Mesendoderm (in vitro differentiated cells): ENCODE measurements around the gene IGF2.

Source experiments
- DNase-seq: peaks from one replicate; pipeline ENCODE4 v3.0.0; 2013
- H2AK5ac ChIP-seq: 2 replicates; pipeline ENCODE4 v1.6.1; 2013; ENCODE audit warnings: low read length, inconsistent platforms
- H2BK120ac ChIP-seq: 2 replicates; pipeline ENCODE4 v1.6.1; 2013; ENCODE audit warnings: low read depth, mild to moderate bottlenecking, low read length, moderate library complexity, mixed read lengths
- H2BK15ac ChIP-seq: replicated peaks from 2 replicates; pipeline ENCODE4 v1.6.1; 2013; ENCODE audit warnings: low read depth, mild to moderate bottlenecking, moderate library complexity
- H2BK5ac ChIP-seq: 2 replicates; pipeline ENCODE4 v1.6.1; 2013; ENCODE audit warnings: low read length, inconsistent platforms
- H3K18ac ChIP-seq: 2 replicates; pipeline ENCODE4 v1.6.1; 2013; ENCODE audit warnings: mild to moderate bottlenecking, low read length, mixed read lengths
- H3K23ac ChIP-seq: one replicate; pipeline ENCODE4 v1.6.1; 2013; ENCODE audit warnings: low read length
- H3K27ac ChIP-seq: 2 replicates; pipeline ENCODE4 v1.5.1; 2013; ENCODE audit warnings: low read depth, mild to moderate bottlenecking, inconsistent platforms, low read length, moderate library complexity
- H3K27me3 ChIP-seq: 2 replicates; pipeline ENCODE4 v1.6.1; 2013; ENCODE audit warnings: low read length, control low read depth, mild to moderate bottlenecking, inconsistent platforms; ENCODE audit not compliant: insufficient read depth, poor library complexity
- H3K36me3 ChIP-seq: 2 replicates; pipeline ENCODE4 v1.6.1; 2013; ENCODE audit warnings: low read length, inconsistent platforms; ENCODE audit not compliant: control insufficient read depth, insufficient read depth
- H3K4ac ChIP-seq: one replicate; pipeline ENCODE4 v1.6.1; 2013; ENCODE audit warnings: low read depth, mild to moderate bottlenecking, low read length, moderate library complexity
- H3K4me1 ChIP-seq: 2 replicates; pipeline ENCODE4 v1.6.1; 2013; ENCODE audit warnings: low read depth, low read length, inconsistent platforms; ENCODE audit not compliant: control insufficient read depth
- H3K4me2 ChIP-seq: 2 replicates; pipeline ENCODE4 v1.6.1; 2013; ENCODE audit warnings: low read length
- H3K4me3 ChIP-seq: 2 replicates; pipeline ENCODE4 v1.5.1; 2013; ENCODE audit warnings: mild to moderate bottlenecking, low read length
- H3K56ac ChIP-seq: one replicate; pipeline ENCODE4 v1.6.1; 2013; ENCODE audit warnings: low read length
- H3K79me1 ChIP-seq: 2 replicates; pipeline ENCODE4 v1.6.1; 2013; ENCODE audit warnings: low read length, inconsistent platforms
- H3K79me2 ChIP-seq: 2 replicates; pipeline ENCODE4 v1.6.1; 2013; ENCODE audit warnings: mild to moderate bottlenecking, low read length; ENCODE audit not compliant: control insufficient read depth, insufficient read depth
- H3K9ac ChIP-seq: 2 replicates; pipeline ENCODE4 v1.6.1; 2013; ENCODE audit warnings: low read length, inconsistent platforms
- H4K5ac ChIP-seq: one replicate; pipeline ENCODE4 v1.6.1; 2013; ENCODE audit warnings: low read length
- H4K8ac ChIP-seq: one replicate; pipeline ENCODE4 v1.6.1; 2013; ENCODE audit warnings: low read depth, mild to moderate bottlenecking, control low read depth, low read length, moderate library complexity
- WGBS: extraction: QIAGEN DNeasy Blood & Tissue Kit; methylation state at CpG from one replicate; pipeline ENCODE4 v1.1.7; 2013; ENCODE audit warnings: low lambda C conversion rate, missing lambda C conversion rate; ENCODE audit not compliant: insufficient coverage; ENCODE audit errors: extremely low coverage; 5-methylcytosine and 5-hydroxymethylcytosine counted together

The IGF2 gene

GRCh38 chr11:2136952-2137201, 2.3 kb downstream of the IGF2 start:
- no peak overlapping the region for H3K4ac ChIP-seq

GRCh38 chr11:2136209-2136951, 2.8 kb downstream of the IGF2 start:
- no peak overlapping the region for H2BK5ac ChIP-seq
- no peak overlapping the region for H3K56ac ChIP-seq
- no peak overlapping the region for H3K23ac ChIP-seq
- H3K4me1 ChIP-seq = no peaks in the 10 kb centered on the region
- H3K18ac ChIP-seq = no peak overlapping the region
- no peak overlapping the region for H4K5ac ChIP-seq
- H3K4me2 ChIP-seq = no peak overlapping the region
- H3K36me3 ChIP-seq = no peaks in the 10 kb centered on the region
- no peak overlapping the region for H3K4me3 ChIP-seq
- H2BK120ac ChIP-seq = no peak overlapping the region
- H3K9ac ChIP-seq = no peak overlapping the region
- no peak overlapping the region for H3K4ac ChIP-seq
- H3K79me2 ChIP-seq = no peaks in the 10 kb centered on the region
- H3K27ac ChIP-seq = no peak overlapping the region
- no peak for DNase-seq
- H3K27me3 ChIP-seq = peaks cover 26% of the 10 kb centered on the region
- no peak overlapping the region for H2BK15ac ChIP-seq
- no peaks in the 10 kb centered on the region for H3K79me1 ChIP-seq
- H2AK5ac ChIP-seq = no peak overlapping the region
- H4K8ac ChIP-seq = no peak overlapping the region
- no CpG with 5 or more reads among the region's 24 CpGs for WGBS

More at GRCh38 chr11:2136952-2137201, 2.3 kb downstream of the IGF2 start:
- H3K4me1 ChIP-seq = no peaks in the 10 kb centered on the region
- no peak overlapping the region for H3K23ac ChIP-seq
- H3K56ac ChIP-seq = no peak overlapping the region
- no peak overlapping the region for H2BK5ac ChIP-seq
- H3K4me2 ChIP-seq = no peak overlapping the region
- H3K79me1 ChIP-seq = no peaks in the 10 kb centered on the region
- H3K36me3 ChIP-seq = no peaks in the 10 kb centered on the region
- no peak overlapping the region for H2BK15ac ChIP-seq
- H2AK5ac ChIP-seq = no peak overlapping the region
- no CpG with 5 or more reads among the region's 8 CpGs for WGBS
- no peaks in the 10 kb centered on the region for H3K79me2 ChIP-seq
- H3K9ac ChIP-seq = no peak overlapping the region
- no peak overlapping the region for H3K27ac ChIP-seq
- DNase-seq = no peak
- no peak overlapping the region for H3K4me3 ChIP-seq
- peaks cover 31% of the 10 kb centered on the region for H3K27me3 ChIP-seq
- H2BK120ac ChIP-seq = no peak overlapping the region
- no peak overlapping the region for H3K18ac ChIP-seq
- H4K8ac ChIP-seq = no peak overlapping the region
- no peak overlapping the region for H4K5ac ChIP-seq

- no CpG with 5 or more reads among the region's 14 CpGs for WGBS
- no peak overlapping the region for H3K4ac ChIP-seq
- H3K56ac ChIP-seq = no peak overlapping the region
- no peak overlapping the region for H3K23ac ChIP-seq
- no peak for DNase-seq
- H2BK5ac ChIP-seq = no peak overlapping the region
- H3K79me2 ChIP-seq = no peaks in the 10 kb centered on the region
- H2BK120ac ChIP-seq = no peak overlapping the region
- no peak overlapping the region for H3K4me2 ChIP-seq
- no peak overlapping the region for H4K5ac ChIP-seq
- no peak overlapping the region for H2AK5ac ChIP-seq
- no peak overlapping the region for H3K18ac ChIP-seq
- H2BK15ac ChIP-seq = no peak overlapping the region
- H4K8ac ChIP-seq = no peak overlapping the region
- no peaks in the 10 kb centered on the region for H3K36me3 ChIP-seq
- peaks cover 19% of the 10 kb centered on the region for H3K27me3 ChIP-seq
- H3K27ac ChIP-seq = no peak overlapping the region
- H3K4me3 ChIP-seq = no peak overlapping the region
- H3K9ac ChIP-seq = no peak overlapping the region
- no peaks in the 10 kb centered on the region for H3K4me1 ChIP-seq
- H3K79me1 ChIP-seq = no peaks in the 10 kb centered on the region
These were observed 3.5 kb downstream of the IGF2 start for GRCh38 chr11:2135648-2136201.

GRCh38 chr11:2135018-2135569, 4.1 kb downstream of the IGF2 start:
- Histone ChIP-seq H4K5ac (no peak overlapping the region), H3K4me3 (no peak overlapping the region), H3K27ac (no peak overlapping the region), H2BK120ac (no peak overlapping the region), H3K36me3 (no peaks in the 10 kb centered on the region), H3K23ac (no peak overlapping the region), H2BK15ac (no peak overlapping the region), H3K4me1 (no peaks in the 10 kb centered on the region), H2BK5ac (no peak overlapping the region), H2AK5ac (no peak overlapping the region), H3K18ac (no peak overlapping the region), H4K8ac (no peak overlapping the region), H3K56ac (no peak overlapping the region), H3K79me2 (no peaks in the 10 kb centered on the region), H3K79me1 (no peaks in the 10 kb centered on the region), H3K9ac (no peak overlapping the region), H3K4me2 (no peak overlapping the region), H3K27me3 (peaks cover 13% of the 10 kb centered on the region), H3K4ac (no peak overlapping the region)
- no peak for DNase-seq
- WGBS = no CpG with 5 or more reads among the region's 26 CpGs

GRCh38 chr11:2134022-2135010, 4.9 kb downstream of the IGF2 start:
- no peak overlapping the region for H3K56ac ChIP-seq
- no peak overlapping the region for H3K27ac ChIP-seq
- no CpG with 5 or more reads among the region's 19 CpGs for WGBS

More at GRCh38 chr11:2134022-2135010, 4.9 kb downstream of the IGF2 start:
- Histone ChIP-seq H3K79me1 (no peaks in the 10 kb centered on the region), H3K4me3 (no peak overlapping the region), H3K18ac (no peak overlapping the region), H2BK15ac (no peak overlapping the region), H3K23ac (no peak overlapping the region), H3K36me3 (no peaks in the 10 kb centered on the region), H3K4ac (no peak overlapping the region), H2BK5ac (no peak overlapping the region), H3K79me2 (no peaks in the 10 kb centered on the region), H4K5ac (no peak overlapping the region), H3K27me3 (peaks cover 7% of the 10 kb centered on the region), H2AK5ac (no peak overlapping the region), H4K8ac (no peak overlapping the region), H3K9ac (no peak overlapping the region), H3K4me1 (no peaks in the 10 kb centered on the region), H3K4me2 (no peak overlapping the region), H2BK120ac (no peak overlapping the region)
- no peak for DNase-seq
